SK-N-SH (cell line): Measurements from ENCODE around the gene SCGB1C1. TPM values are rescaled to one million over a fixed set of nuclear protein-coding genes. Genes with fewer than 3 reads are reported as not detected.

ENCODE experiments used
- CTCF ChIA-PET: fragments of 300-600, 350-600 bp; formaldehyde crosslinking; extraction: SDS; loops from one replicate; lab custom pipeline; 2021; lab: Yijun Ruan, JAX
- POLR2A ChIA-PET: fragments of 350-600 bp; sonication (Branson Sonifier 250); formaldehyde crosslinking; extraction: SDS; loops from one replicate; lab custom pipeline; 2020; ENCODE audit warnings: antibody characterized with exemption, inconsistent platforms; lab: Yijun Ruan, JAX
- DNase-seq: peaks from one replicate; pipeline ENCODE4 v3.0.0; 2012
- H2AFZ ChIP-seq: fragments of 200-600 bp; sonication (generic); 2 replicates; pipeline ENCODE4 v1.8.1; 2016; ENCODE audit warnings: antibody characterized with exemption, mild to moderate bottlenecking, low read depth
- H3F3A ChIP-seq: fragments of 200-600 bp; sonication (generic); replicated peaks from 2 replicates; pipeline ENCODE3; 2016; ENCODE audit warnings: antibody characterized with exemption, mild to moderate bottlenecking; ENCODE audit not compliant: insufficient read depth
- H3K27ac ChIP-seq, 2 experiments: fragments of 200-500 bp in 1 of 2; fragments of 200-600 bp in 1 of 2; sonication (Bioruptor generic) in 1 of 2; sonication (generic), shearing (Covaris generic) in 1 of 2; 2 replicates each; pipeline versions ENCODE4 v1.5.1 to v1.6.1; 2014 to 2016; ENCODE audit warnings: low read depth in 2 of 2, inconsistent platforms in 1 of 2, low read length in 1 of 2, mild to moderate bottlenecking in 1 of 2, mixed read lengths in 1 of 2
- H3K27me3 ChIP-seq: fragments of 200-600 bp; sonication (generic), shearing (Covaris generic); 2 replicates; pipeline ENCODE4 v1.6.1; 2016; ENCODE audit warnings: mixed run types; ENCODE audit not compliant: insufficient read depth
- H3K36me3 ChIP-seq, 2 experiments: fragments of 200-500 bp in 1 of 2; fragments of 200-600 bp in 1 of 2; sonication (Bioruptor generic) in 1 of 2; sonication (generic) in 1 of 2; replicated peaks in 1 of 2; 2 replicates each; pipeline versions ENCODE3 to v1.5.1; 2014 to 2016; ENCODE audit warnings: low read length in 1 of 2, mild to moderate bottlenecking in 1 of 2; ENCODE audit not compliant: insufficient read depth in 2 of 2, control insufficient read depth in 1 of 2
- H3K4me1 ChIP-seq, 2 experiments: fragments of 200-500 bp in 1 of 2; fragments of 200-600 bp in 1 of 2; sonication (Bioruptor generic) in 1 of 2; sonication (generic), shearing (Covaris generic) in 1 of 2; 2 replicates each; pipeline versions ENCODE4 v1.5.1 to v1.6.1; 2014 to 2016; ENCODE audit warnings: low read depth in 1 of 2, low read length in 1 of 2, mixed run types in 1 of 2; ENCODE audit not compliant: insufficient read depth in 2 of 2, control insufficient read depth in 1 of 2
- H3K4me2 ChIP-seq: fragments of 200-600 bp; sonication (generic), shearing (Covaris generic); 2 replicates; pipeline ENCODE4 v1.6.1; 2017; ENCODE audit warnings: mixed run types
- H3K4me3 ChIP-seq, 2 experiments: fragments of 200-500 bp in 1 of 2; fragments of 200-600 bp in 1 of 2; sonication (Bioruptor generic) in 1 of 2; sonication (generic), shearing (Covaris generic) in 1 of 2; 2 replicates each; pipeline versions ENCODE4 v1.5.1 to v1.8.1; 2014 to 2016; ENCODE audit warnings: low read depth in 2 of 2, inconsistent platforms in 1 of 2, low read length in 1 of 2, mild to moderate bottlenecking in 1 of 2, mixed read lengths in 1 of 2, moderate library complexity in 1 of 2
- H3K79me2 ChIP-seq: fragments of 200-600 bp; sonication (generic); 2 replicates; pipeline ENCODE4 v1.8.1; 2017; ENCODE audit warnings: mild to moderate bottlenecking; ENCODE audit not compliant: insufficient read depth
- H3K9ac ChIP-seq: fragments of 200-600 bp; sonication (generic); 2 replicates; pipeline ENCODE4 v1.6.1; 2017; ENCODE audit warnings: mixed run types
- H3K9me2 ChIP-seq: fragments of 200-600 bp; sonication (generic); 2 replicates; pipeline ENCODE4 v1.6.1; 2017; ENCODE audit warnings: mixed run types
- H3K9me3 ChIP-seq: fragments of 200-600 bp; sonication (generic); 2 replicates; pipeline ENCODE4 v1.6.1; 2017; ENCODE audit warnings: mixed run types, mild to moderate bottlenecking, moderate library complexity
- H4K20me1 ChIP-seq: fragments of 200-600 bp; sonication (generic); 2 replicates; pipeline ENCODE4 v1.6.1; 2017; ENCODE audit warnings: mild to moderate bottlenecking, mixed run types; ENCODE audit not compliant: insufficient read depth
- CHD2 ChIP-seq: fragments of 150-350 bp; IDR thresholded peaks from 2 replicates; pipeline ENCODE4 v1.6.1; 2018; ENCODE audit warnings: low read length; ENCODE audit not compliant: partially characterized antibody
- EZH2phosphoT487 ChIP-seq: fragments of 200-600 bp; sonication (generic); IDR thresholded peaks from 2 replicates; pipeline ENCODE4 v1.6.1; 2017; ENCODE audit warnings: low read depth, mixed run types, mild to moderate bottlenecking, antibody characterized with exemption, moderate library complexity, borderline replicate concordance
- FOXJ3 ChIP-seq: sonication (generic); formaldehyde crosslinking; IDR thresholded peaks from 2 replicates; pipeline ENCODE4 v1.5.1; 2020; ENCODE audit warnings: mild to moderate bottlenecking, missing genetic modification reagents
- GABPA ChIP-seq: IDR thresholded peaks from 2 replicates; pipeline ENCODE4 v1.4.0; 2012; ENCODE audit warnings: low read depth, mild to moderate bottlenecking
- NFIC ChIP-seq: IDR thresholded peaks from 2 replicates; pipeline ENCODE4 v1.4.0; 2012; ENCODE audit warnings: borderline replicate concordance
- NRF1 ChIP-seq: IDR thresholded peaks from 2 replicates; pipeline ENCODE4 v1.6.1; 2012; ENCODE audit warnings: low read depth, mild to moderate bottlenecking, low read length
- PBX3 ChIP-seq: IDR thresholded peaks from 2 replicates; pipeline ENCODE4; 2012
- POLR2AphosphoS5 ChIP-seq: IDR thresholded peaks from 2 replicates; pipeline ENCODE4 v1.6.1; 2012; ENCODE audit warnings: low read depth, low read length
- RAD21 ChIP-seq: IDR thresholded peaks from 2 replicates; pipeline ENCODE4 v1.6.1; 2012; ENCODE audit warnings: mild to moderate bottlenecking, low read length
- REST ChIP-seq: IDR thresholded peaks from 2 replicates; pipeline ENCODE4 v1.6.1; 2012; ENCODE audit warnings: mild to moderate bottlenecking, low read depth, low read length, moderate library complexity
- SIN3A ChIP-seq: IDR thresholded peaks from 2 replicates; pipeline ENCODE4 v1.6.1; 2012; ENCODE audit warnings: low read depth, mild to moderate bottlenecking, low read length, moderate library complexity, borderline replicate concordance
- SMC3 ChIP-seq: IDR thresholded peaks from 2 replicates; pipeline ENCODE4 v1.6.1; 2012; ENCODE audit warnings: low read depth, low read length, improper control_type of control experiment
- TAF1 ChIP-seq: IDR thresholded peaks from 2 replicates; pipeline ENCODE4 v1.6.1; 2012; ENCODE audit warnings: low read depth, mild to moderate bottlenecking, low read length, moderate library complexity, borderline replicate concordance
- TEAD4 ChIP-seq: IDR thresholded peaks from 2 replicates; pipeline ENCODE4 v1.4.0; 2012; ENCODE audit warnings: mild to moderate bottlenecking, borderline replicate concordance; ENCODE audit not compliant: insufficient read depth
- USF1 ChIP-seq: IDR thresholded peaks from 2 replicates; pipeline ENCODE4 v1.4.0; 2012; ENCODE audit warnings: low read depth, borderline replicate concordance
- USF2 ChIP-seq: fragments of 150-350 bp; IDR thresholded peaks from 2 replicates; pipeline ENCODE4 v1.6.1; 2017; ENCODE audit warnings: antibody characterized with exemption, low read length, low read depth, borderline replicate concordance
- YY1 ChIP-seq: IDR thresholded peaks from 2 replicates; pipeline ENCODE4 v1.4.0; 2012; ENCODE audit warnings: low read depth, mild to moderate bottlenecking
- WGBS: methylation state at CpG from one replicate; pipeline ENCODE4 v1.1.6; 2017; ENCODE audit warnings: low lambda C conversion rate; 5-methylcytosine and 5-hydroxymethylcytosine counted together
- polyA plus RNA-seq, 3 experiments: library from polyadenylated mRNA; depleted of rRNA; stranded (reverse); fragments of >200 nt; gene quantifications; 2 replicates each; pipeline ENCODE4 v1.2.3, GENCODE V29; 2012
- TF ChIP-seq, protein P1 (sequence below): IDR thresholded peaks from 2 replicates; pipeline ENCODE4 v1.4.0; 2012; ENCODE audit warnings: low read depth

SCGB1C1 gene
- polyA plus RNA-seq, 1 of the 3 experiments (the other 2 are of a cell fraction): not detected

DNA sequence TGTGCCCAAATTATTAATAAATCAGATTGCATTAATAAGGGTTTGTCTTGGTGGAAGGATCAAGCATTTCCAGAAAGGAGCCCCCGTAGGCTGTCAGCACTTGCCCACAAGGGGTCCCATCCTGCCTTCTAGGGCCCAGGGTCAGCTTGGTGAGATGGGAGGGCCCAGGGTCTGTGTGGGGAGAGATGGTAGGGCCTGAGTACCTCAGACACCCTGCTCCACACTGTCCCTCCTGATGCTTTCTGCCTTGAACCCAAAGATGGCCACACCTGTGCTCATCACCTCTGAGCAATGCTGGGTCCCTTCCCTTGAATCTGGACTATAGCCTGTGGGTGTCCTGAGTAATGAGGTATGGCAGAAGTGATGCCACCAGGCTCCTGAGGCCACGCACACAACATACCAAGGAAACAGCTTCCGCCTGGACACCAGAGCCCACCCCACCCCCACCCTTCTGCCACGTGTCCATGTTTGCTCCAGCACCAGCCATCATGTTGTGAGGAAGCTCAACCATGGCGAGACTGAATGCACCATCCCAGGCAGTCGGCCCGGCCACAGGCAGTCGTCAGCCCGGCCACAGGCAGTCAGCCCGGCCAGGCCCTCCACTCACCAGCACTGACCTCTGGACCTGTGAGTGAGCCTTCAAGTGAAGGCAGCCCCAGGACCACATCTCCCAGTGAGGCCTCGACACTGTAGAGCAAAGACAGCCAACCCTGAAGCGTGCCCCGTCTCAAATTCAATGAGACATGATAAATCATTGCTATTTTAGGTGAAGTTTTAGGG lies 7.5 kb downstream of the SCGB1C1 start:
- peaks cover 0 to 2% of the 10 kb centered on the region in 2 experiments; a peak in 1 of 4 replicates for H3K4me1 ChIP-seq
- peaks cover 30% of the 10 kb centered on the region for H4K20me1 ChIP-seq
- no peaks in the 10 kb centered on the region for H3F3A ChIP-seq
- H3K27ac ChIP-seq: no peak overlapping the region
- no peaks in the 10 kb centered on the region for H3K27me3 ChIP-seq
- H3K4me3 ChIP-seq: no peak overlapping the region
- H3K9ac ChIP-seq: no peak overlapping the region
- WGBS: 95% methylated on average over 3 of the region's 13 CpGs
- no peak for TF ChIP-seq PBX3
- no peak for TF ChIP-seq USF1
- no peak for TF ChIP-seq CHD2
- TF ChIP-seq, protein P1, sequence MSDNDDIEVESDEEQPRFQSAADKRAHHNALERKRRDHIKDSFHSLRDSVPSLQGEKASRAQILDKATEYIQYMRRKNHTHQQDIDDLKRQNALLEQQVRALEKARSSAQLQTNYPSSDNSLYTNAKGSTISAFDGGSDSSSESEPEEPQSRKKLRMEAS: no peak
- TF ChIP-seq USF2: no peak
- no peak for TF ChIP-seq POLR2AphosphoS5
- TF ChIP-seq TEAD4: no peak
- TF ChIP-seq NFIC: no peak
- TF ChIP-seq EZH2phosphoT487: no peak
- TF ChIP-seq NRF1: no peak
- no peak for TF ChIP-seq SMC3
- TF ChIP-seq GABPA: no peak
- no peak for TF ChIP-seq SIN3A
- no peak for TF ChIP-seq REST
- no peak for TF ChIP-seq YY1
- no peak for TF ChIP-seq FOXJ3 (CRISPR knock-in tag)
- TF ChIP-seq RAD21: no peak
- TF ChIP-seq TAF1: no peak
- H3K36me3 ChIP-seq: peaks cover 21 to 32% of the 10 kb centered on the region in 2 experiments
- no peak overlapping the region for H2AFZ ChIP-seq
- no peaks in the 10 kb centered on the region for H3K9me3 ChIP-seq
- ChIA-PET CTCF (interaction anchor here (1.0 kb wide), 1 partner anchor 21 kb away, joined by 3 read pairs; no protein-coding TSS in a partner anchor), POLR2A (no interaction called here)
- peaks cover 21% of the 10 kb centered on the region for H3K79me2 ChIP-seq
- H3K4me2 ChIP-seq: no peak overlapping the region
- H3K9me2 ChIP-seq: no peaks in the 10 kb centered on the region
- DNase-seq: no peak
